ENCODE results near the gene HIVEP1.

- no peak for TF ChIP-seq ZNF281 (CRISPR knock-in tag; IDR thresholded peaks at IDR 0.05; ENCODE audit: borderline replicate concordance)
- TF ChIP-seq CTCF (CRISPR knock-in tag; IDR thresholded peaks at IDR 0.05): no peak
- TF ChIP-seq POLR2A (IDR thresholded peaks at IDR 0.05; ENCODE audit: insufficient read depth in 1 of 2, low read depth in 2 of 2, low read length in 2 of 2): no peak
- TF ChIP-seq MZF1 (CRISPR knock-in tag; IDR thresholded peaks at IDR 0.05; ENCODE audit: borderline replicate concordance): no peak
- no peak for TF ChIP-seq FOXP4 (CRISPR knock-in tag; IDR thresholded peaks at IDR 0.05)
- no peak for TF ChIP-seq AGO1 (IDR thresholded peaks at IDR 0.05; ENCODE audit: low read depth, low read length, poor library complexity, severe bottlenecking)
- no peak for TF ChIP-seq CHD2 (IDR thresholded peaks at IDR 0.05; ENCODE audit: low read depth, low read length)
- TF ChIP-seq TCF7L2 (IDR thresholded peaks at IDR 0.05; ENCODE audit: low read depth, low read length): no peak
- TF ChIP-seq ZBTB7A (CRISPR knock-in tag; IDR thresholded peaks at IDR 0.05): no peak
Observed at GRCh38 chr6:12169377-12169776, 157.3 kb downstream of the HIVEP1 start.

All from HepG2 (cell line).